Measurements from ENCODE around the gene MGAT5B. TPM values are rescaled to one million over a fixed set of nuclear protein-coding genes. Genes with fewer than 3 reads are reported as not detected.

MGAT5B gene
- total and polyA plus RNA-seq, 9 of the 15 experiments (the other 6 are each of a cell fraction or from before 2014, with no cell fraction given), result 0.09 to 0.43 (median 0.18) TPM; not detected in 4

GRCh38 chr17:76932402-76933333, 64.5 kb downstream of the MGAT5B start (continued):
- TF ChIP-seq, protein P1, sequence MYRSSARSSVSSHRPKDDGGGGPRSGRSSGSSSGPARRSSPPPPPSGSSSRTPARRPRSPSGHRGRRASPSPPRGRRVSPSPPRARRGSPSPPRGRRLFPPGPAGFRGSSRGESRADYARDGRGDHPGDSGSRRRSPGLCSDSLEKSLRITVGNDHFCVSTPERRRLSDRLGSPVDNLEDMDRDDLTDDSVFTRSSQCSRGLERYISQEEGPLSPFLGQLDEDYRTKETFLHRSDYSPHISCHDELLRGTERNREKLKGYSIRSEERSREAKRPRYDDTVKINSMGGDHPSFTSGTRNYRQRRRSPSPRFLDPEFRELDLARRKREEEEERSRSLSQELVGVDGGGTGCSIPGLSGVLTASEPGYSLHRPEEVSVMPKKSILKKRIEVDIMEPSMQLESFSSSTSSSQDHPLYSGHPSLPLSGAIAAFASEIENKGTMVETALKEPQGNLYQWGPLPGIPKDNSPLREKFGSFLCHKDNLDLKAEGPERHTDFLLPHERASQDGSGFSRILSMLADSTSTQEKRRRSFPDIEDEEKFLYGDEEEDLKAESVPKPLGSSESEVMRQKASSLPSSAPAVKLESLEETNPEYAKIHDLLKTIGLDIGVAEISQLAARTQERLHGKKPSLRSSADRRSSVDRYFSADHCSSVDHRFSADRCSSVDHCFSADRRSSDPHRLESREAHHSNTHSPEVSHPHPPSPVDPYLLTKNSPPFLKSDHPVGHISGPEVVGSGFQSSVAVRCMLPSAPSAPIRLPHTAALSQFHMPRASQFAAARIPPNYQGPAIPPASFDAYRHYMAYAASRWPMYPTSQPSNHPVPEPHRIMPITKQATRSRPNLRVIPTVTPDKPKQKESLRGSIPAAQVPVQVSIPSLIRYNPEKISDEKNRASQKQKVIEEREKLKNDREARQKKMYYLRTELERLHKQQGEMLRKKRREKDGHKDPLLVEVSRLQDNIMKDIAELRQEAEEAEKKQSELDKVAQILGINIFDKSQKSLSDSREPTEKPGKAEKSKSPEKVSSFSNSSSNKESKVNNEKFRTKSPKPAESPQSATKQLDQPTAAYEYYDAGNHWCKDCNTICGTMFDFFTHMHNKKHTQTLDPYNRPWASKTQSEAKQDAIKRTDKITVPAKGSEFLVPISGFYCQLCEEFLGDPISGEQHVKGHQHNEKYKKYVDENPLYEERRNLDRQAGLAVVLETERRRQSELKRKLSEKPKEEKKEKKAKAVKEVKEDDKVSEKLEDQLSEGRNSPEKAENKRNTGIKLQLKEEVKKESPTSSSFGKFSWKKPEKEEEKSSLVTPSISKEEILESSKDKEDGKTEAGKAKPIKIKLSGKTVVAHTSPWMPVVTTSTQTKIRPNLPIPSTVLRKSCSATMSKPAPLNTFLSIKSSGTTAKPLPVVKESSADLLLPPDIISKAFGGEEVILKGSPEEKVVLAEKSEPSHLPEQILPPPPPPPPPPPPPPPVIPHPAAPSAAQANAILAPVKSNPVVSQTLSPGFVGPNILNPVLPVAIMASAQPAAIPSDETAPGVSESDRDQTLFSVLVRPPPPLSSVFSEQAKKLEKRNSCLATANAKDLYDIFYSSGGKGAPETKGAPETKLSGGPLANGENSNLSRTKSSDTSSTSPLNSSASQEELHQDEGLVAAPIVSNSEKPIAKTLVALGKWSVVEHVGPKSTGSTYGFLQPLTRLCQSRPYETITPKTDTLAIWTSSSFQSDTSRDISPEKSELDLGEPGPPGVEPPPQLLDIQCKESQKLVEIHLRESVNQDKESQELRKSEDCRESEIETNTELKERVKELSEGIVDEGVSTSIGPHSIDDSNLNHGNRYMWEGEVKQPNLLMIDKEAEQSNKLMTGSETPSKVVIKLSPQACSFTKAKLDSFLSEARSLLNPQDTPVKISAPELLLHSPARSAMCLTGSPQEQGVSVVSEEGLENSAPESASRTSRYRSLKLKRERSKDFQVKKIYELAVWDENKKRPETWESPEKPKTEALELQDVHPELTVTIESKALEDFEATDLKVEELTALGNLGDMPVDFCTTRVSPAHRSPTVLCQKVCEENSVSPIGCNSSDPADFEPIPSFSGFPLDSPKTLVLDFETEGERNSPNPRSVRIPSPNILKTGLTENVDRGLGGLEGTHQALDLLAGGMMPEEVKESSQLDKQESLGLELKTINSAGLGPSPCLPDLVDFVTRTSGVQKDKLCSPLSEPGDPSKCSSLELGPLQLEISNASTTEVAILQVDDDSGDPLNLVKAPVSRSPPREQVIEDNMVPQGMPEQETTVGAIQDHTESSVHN (IDR thresholded peaks at IDR 0.05; ENCODE audit: borderline replicate concordance in 1 of 2, low read depth in 1 of 2), result no peak
- no peak for TF ChIP-seq ZNF717 (CRISPR knock-in tag; IDR thresholded peaks at IDR 0.05)
- no peak for TF ChIP-seq PHF8 (IDR thresholded peaks at IDR 0.05; ENCODE audit: borderline replicate concordance, low read length)
- TF ChIP-seq CBX1 (IDR thresholded peaks at IDR 0.05; ENCODE audit: low read depth), result no peak
- TF ChIP-seq FIP1L1 (IDR thresholded peaks at IDR 0.05; ENCODE audit: low read depth, low read length, poor library complexity, severe bottlenecking), result no peak
